Duodenal mucosa (tissue), 2 donors: ENCODE measurements around the gene MYOF.
"Not testable (repeated sequence)": the region's sequence is repeated elsewhere in the genome, so short reads cannot be mapped to it uniquely, and the experiment has no call there.

ENCODE experiments used
- H3K27ac ChIP-seq: one replicate; pipeline ENCODE4 v1.7.0; 2013; ENCODE audit warnings: low read depth, low read length
- H3K27me3 ChIP-seq, 2 donors: one replicate each; pipeline ENCODE4 v1.7.0; 2013; ENCODE audit warnings: low read length in 2 of 2, control low read depth in 1 of 2; ENCODE audit not compliant: insufficient read depth in 2 of 2, control insufficient read depth in 1 of 2
- H3K36me3 ChIP-seq, 2 donors: one replicate each; pipeline ENCODE4 v1.7.0; 2013; ENCODE audit warnings: low read length in 2 of 2, control low read depth in 1 of 2; ENCODE audit not compliant: insufficient read depth in 2 of 2, control insufficient read depth in 1 of 2
- H3K4me1 ChIP-seq, 2 donors: one replicate each; pipeline ENCODE4 v1.7.0; 2013; ENCODE audit warnings: low read length in 2 of 2, control low read depth in 1 of 2; ENCODE audit not compliant: insufficient read depth in 2 of 2, control insufficient read depth in 1 of 2
- H3K4me3 ChIP-seq, 2 donors: one replicate each; pipeline ENCODE4 v1.7.0; 2013; ENCODE audit warnings: low read length in 2 of 2, low read depth in 1 of 2
- H3K9ac ChIP-seq, 2 donors: one replicate each; pipeline ENCODE4 v1.7.0; 2013; ENCODE audit warnings: low read length in 2 of 2, low read depth in 1 of 2
- H3K9me3 ChIP-seq, 2 donors: one replicate each; pipeline ENCODE4 v1.7.0; 2013; ENCODE audit warnings: low read length in 2 of 2, control low read depth in 1 of 2; ENCODE audit not compliant: control insufficient read depth in 1 of 2

The MYOF gene

DNA sequence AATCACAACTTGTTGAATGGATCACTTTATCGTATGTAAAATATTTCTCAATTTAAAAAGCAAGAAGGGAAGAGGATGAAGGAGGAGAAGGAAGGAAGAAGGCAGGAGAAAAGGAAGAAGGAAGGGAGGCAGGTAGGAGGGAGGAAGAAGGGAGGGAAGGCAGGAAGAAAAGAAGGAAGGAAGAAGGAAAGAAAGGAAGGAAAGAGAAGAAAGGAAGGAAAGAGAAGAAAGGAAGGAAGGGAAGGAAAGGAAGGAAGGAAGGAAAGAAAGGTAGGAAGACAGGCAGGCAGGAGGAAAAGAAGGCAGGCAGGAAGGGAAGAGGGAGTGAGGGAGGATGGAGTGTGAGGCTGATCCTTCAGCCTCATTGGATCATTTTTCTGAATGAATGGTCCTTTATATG is 145.5 kb downstream of the MYOF start:
- Histone ChIP-seq H3K27me3 (no peaks in the 10 kb centered on the region), H3K4me1 (no peaks in the 10 kb centered on the region), H3K4me3 (no peak overlapping the region), H3K9me3 (no peaks in the 10 kb centered on the region), H3K27ac (no peak overlapping the region), H3K36me3 (peaks cover 3 to 9% of the 10 kb centered on the region in 2 donors), H3K9ac (no peak overlapping the region)

- Histone ChIP-seq H3K27ac (no peak overlapping the region), H3K4me3 (no peak overlapping the region), H3K36me3 (peaks cover 3 to 9% of the 10 kb centered on the region in 2 donors), H3K9ac (no peak overlapping the region), H3K27me3 (no peaks in the 10 kb centered on the region), H3K9me3 (no peaks in the 10 kb centered on the region), H3K4me1 (no peaks in the 10 kb centered on the region)
Measured at GRCh38 chr10:93336110-93336509, 146.0 kb downstream of the MYOF start.

DNA sequence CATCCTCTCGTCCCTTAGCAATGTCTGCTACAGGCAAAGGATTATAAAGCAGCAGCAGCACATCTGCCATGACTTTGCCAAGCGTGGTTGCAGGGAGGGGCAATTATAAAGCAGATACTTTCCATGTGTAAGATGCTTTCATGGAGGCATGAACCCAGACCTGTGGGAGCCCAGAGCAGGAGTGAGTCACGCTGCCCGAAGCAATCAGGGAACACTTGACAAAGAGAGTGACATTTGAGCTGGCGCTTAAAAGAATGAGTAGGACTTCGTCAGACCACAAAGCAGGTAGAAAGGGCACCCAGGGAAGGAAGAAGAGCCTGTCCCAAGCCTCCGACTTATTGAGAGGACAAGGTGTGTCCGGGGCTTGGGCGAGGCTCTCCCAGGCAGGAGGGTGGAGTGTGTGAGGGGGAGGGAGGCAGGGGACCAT is 147.2 kb downstream of the MYOF start:
- Histone ChIP-seq H3K4me3 (no peak overlapping the region), H3K4me1 (no peaks in the 10 kb centered on the region), H3K27me3 (no peaks in the 10 kb centered on the region), H3K36me3 (peaks cover 3 to 9% of the 10 kb centered on the region in 2 donors), H3K9me3 (no peaks in the 10 kb centered on the region), H3K9ac (no peak overlapping the region), H3K27ac (no peak overlapping the region)

- H3K4me1 ChIP-seq = no peaks in the 10 kb centered on the region
- peaks cover 3 to 9% of the 10 kb centered on the region in 2 donors for H3K36me3 ChIP-seq
- no peak overlapping the region for H3K4me3 ChIP-seq
- no peak overlapping the region for H3K9ac ChIP-seq
- no peak overlapping the region for H3K27ac ChIP-seq
- H3K27me3 ChIP-seq = no peaks in the 10 kb centered on the region
- H3K9me3 ChIP-seq = no peaks in the 10 kb centered on the region
Measured at GRCh38 chr10:93334181-93334580, 148.0 kb downstream of the MYOF start.

DNA sequence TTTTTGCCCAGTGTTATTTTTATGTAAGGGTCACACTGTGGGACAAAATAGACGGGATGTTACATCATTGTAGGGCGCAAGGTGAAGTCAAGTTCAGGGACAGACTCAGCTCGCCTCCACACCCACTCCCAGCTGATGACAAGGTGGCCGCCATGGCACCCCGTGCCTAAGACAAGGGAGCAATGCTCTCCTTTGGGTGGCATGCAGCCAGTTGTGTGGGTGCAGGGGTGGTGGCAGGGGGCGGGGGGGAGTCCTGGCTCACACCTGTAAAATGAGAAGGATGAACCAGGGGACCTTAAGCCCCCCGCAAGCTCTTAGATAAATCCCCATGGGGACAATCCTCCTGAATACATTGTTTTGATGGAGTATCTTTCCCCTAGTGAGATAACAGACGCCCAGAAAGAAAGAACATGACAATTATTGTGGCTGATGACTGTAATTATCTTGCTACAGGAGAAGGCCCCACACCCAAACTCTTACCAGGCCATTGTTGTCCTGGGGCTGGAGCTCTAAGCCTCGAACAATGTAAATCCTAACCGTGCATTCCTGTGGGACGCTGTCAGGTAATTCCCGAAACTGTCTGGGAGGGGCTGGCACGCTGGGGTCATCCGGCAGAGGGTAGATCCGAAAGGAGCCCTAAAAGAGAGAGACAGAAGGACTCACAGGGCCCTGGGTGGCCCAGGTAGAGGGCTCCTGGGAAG is 148.7 kb downstream of the MYOF start:
- no peaks in the 10 kb centered on the region for H3K9me3 ChIP-seq
- H3K36me3 ChIP-seq = peaks cover 3 to 14% of the 10 kb centered on the region in 2 donors
- no peak overlapping the region for H3K27ac ChIP-seq
- no peak overlapping the region for H3K9ac ChIP-seq
- H3K4me3 ChIP-seq = no peak overlapping the region
- no peaks in the 10 kb centered on the region for H3K27me3 ChIP-seq
- H3K4me1 ChIP-seq = no peaks in the 10 kb centered on the region

- Histone ChIP-seq H3K4me1 (no peaks in the 10 kb centered on the region), H3K4me3 (no peak overlapping the region), H3K9me3 (no peaks in the 10 kb centered on the region), H3K27me3 (no peaks in the 10 kb centered on the region), H3K9ac (no peak overlapping the region), H3K27ac (no peak overlapping the region), H3K36me3 (peaks cover 3 to 10% of the 10 kb centered on the region in 2 donors)
Measured at GRCh38 chr10:93330824-93331223, 151.3 kb downstream of the MYOF start.

DNA sequence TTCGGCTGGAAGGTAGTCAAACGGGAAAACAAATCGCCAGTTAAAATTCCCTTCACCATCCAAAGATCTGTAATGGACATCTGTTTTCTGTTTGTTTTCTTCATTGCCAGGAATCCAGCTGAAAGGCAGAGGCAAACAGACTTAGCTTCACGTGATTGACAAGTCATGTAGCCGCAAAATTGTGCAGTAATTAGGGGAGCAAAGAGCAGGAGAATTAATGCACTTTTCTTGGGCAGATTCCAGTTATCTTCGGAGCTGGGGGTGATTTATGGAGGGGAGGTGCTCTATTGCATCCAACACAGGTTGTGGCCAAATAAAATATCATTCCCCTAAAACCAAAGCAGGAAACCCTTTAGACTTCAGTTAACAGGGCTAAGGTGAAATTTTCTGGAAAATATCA is 162.2 kb downstream of the MYOF start:
- Histone ChIP-seq H3K9me3 (no peaks in the 10 kb centered on the region), H3K9ac (no peak overlapping the region), H3K4me3 (no peak overlapping the region), H3K36me3 (peaks cover 0 to 8% of the 10 kb centered on the region in 2 donors), H3K4me1 (no peaks in the 10 kb centered on the region), H3K27me3 (no peaks in the 10 kb centered on the region), H3K27ac (no peak overlapping the region)

DNA sequence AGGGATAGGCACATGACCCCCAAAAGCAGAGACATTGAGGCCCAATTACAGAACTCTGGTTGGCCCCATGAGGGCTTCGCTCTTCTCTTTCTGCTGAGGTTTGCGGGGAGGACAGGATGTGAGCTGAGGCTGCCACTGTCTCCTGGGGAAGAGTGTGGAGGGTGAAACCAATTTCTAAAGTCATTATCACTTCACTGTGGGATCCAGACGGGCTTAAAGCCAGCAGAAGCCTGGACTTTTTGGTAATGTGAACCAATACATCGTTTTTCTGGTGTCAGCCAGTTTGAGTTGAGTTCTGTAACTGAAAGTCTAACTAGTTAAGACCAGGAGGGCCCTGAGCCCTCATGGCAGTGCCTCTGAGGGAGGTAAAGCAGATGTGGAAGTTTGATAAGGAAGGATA is 163.0 kb downstream of the MYOF start:
- Histone ChIP-seq H3K4me3 (no peak overlapping the region), H3K9ac (no peak overlapping the region), H3K36me3 (peaks cover 0 to 11% of the 10 kb centered on the region in 2 donors), H3K9me3 (no peaks in the 10 kb centered on the region), H3K27ac (no peak overlapping the region), H3K4me1 (no peaks in the 10 kb centered on the region), H3K27me3 (no peaks in the 10 kb centered on the region)

- Histone ChIP-seq H3K27ac (no peak overlapping the region), H3K36me3 (peaks cover 0 to 8% of the 10 kb centered on the region in 2 donors), H3K9me3 (no peaks in the 10 kb centered on the region), H3K9ac (no peak overlapping the region), H3K4me1 (no peaks in the 10 kb centered on the region), H3K27me3 (no peaks in the 10 kb centered on the region), H3K4me3 (no peak overlapping the region)
Measured at GRCh38 chr10:93315246-93315645, 166.9 kb downstream of the MYOF start.

DNA sequence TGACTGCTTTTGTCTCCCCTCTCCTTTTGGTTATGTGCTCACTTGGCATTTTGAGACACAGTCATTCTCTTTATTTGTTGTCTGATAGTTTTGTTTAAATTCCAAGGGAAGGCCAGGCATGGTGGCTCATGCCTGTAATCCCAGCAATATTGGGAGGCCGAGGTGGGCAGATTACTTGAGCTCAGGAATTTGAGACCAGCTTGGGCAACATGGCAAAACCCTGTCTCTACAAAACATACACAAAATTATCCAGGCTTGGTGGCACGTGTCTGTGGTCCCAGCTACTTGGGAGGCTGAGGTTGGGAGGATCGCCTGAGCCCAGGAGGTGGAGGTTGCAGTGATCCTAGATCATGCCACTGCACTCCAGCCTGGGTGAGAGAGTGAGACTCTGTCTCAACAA is 167.5 kb downstream of the MYOF start:
- not testable (repeated sequence) for H3K27ac ChIP-seq, H3K4me3 ChIP-seq, H3K9ac ChIP-seq, H3K27me3 ChIP-seq, H3K4me1 ChIP-seq, H3K9me3 ChIP-seq
- peaks cover 0 to 14% of the 10 kb centered on the region in 2 donors for H3K36me3 ChIP-seq
